Activated naive CD4-positive, alpha-beta T cell treated with anti-CD3 and anti-CD28 coated beads, Interleukin-2, amount 50 U/mL, for 16 hours (primary cell): Measurements from ENCODE around the gene PELI3.

ENCODE experiments used
- DNase-seq: peaks from one replicate; pipeline ENCODE4 v3.0.0-alpha.2; 2020

Gene PELI3

GRCh38 chr11:66475349-66476172 lies 8.9 kb downstream of the PELI3 start:
- no peak for DNase-seq

- no peak for DNase-seq
These were observed 9.6 kb downstream of the PELI3 start for GRCh38 chr11:66476173-66476840.

- DNase-seq: no peak
These were observed 10.1 kb downstream of the PELI3 start for GRCh38 chr11:66476841-66477251.

GRCh38 chr11:66477263-66478201 lies 10.8 kb downstream of the PELI3 start:
- no peak for DNase-seq

- DNase-seq: no peak
These were observed 12.2 kb downstream of the PELI3 start for GRCh38 chr11:66478729-66479393.

GRCh38 chr11:66479394-66480116 lies 12.8 kb downstream of the PELI3 start:
- no peak for DNase-seq

DNA sequence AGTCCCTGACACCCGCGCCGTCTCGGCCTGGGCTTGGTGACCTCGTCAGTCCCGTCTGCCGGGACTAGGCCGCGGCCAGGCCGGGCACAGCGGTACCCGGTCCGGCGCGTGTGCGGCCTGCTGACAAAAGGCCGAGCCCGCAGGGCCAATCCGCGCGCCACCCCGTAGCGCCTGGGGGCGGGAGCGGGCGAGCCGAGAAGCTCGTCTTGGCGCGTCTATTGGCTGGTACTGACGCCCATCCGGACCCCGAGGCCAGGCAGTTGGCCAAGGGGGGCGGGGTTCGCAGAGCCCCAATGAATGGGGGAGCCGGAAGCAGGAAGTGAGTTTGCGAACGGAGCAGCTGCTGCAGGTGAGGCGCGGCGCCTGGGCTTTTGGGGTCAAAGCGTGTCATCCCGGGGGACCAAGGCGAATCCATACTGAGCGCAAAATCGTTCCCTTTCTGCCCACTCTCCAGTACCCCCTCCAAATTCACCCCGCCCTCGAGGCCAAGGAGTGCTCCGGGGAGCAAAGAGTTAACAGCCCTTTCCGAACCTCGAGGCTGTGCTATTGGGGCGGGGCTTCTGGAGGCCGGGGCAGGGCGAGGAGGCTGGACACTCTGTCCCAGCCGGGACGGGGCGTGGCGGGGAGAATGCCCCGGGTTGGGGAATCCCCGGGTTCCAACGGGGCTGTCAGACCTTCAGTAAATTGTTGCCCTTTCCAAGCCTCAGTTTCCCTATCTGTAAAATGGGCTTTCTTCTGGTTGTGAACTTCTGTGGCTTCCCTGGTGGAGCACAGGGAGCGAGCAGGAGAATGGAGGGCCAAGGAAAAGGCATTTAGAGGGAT lies 13.6 kb downstream of the PELI3 start, which contains the start of gene DPP3:
DPP3 (plus strand) TSS at position 318 of the 822 bp plus-strand sequence. CDS start 1,767 bp downstream, outside the sequence.
- peak; percentile 97 for DNase-seq

- DNase-seq: no peak
These were observed 18.2 kb downstream of the PELI3 start for GRCh38 chr11:66484806-66485380.

DNA sequence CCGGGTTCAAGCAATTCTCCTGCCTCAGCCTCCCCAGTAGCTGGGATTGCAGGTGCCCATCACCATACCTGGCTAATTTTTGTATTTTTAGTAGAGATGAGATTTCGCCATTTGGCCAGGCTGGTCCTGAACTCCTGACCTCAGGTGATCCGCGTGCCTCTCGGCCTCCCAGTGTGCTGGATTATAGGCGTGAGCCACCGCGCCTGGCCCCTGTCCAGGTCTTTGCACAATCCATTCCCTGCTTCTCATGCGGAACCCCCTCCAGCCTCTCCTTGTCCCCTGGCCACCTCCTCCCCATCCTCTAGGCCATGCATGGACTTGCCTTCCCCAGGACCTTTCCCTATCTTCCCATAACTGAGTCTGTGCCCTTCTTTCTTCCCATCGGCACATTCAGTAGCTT lies 22.3 kb downstream of the PELI3 start:
- DNase-seq: no peak

- no peak for DNase-seq
These were observed 22.9 kb downstream of the PELI3 start for GRCh38 chr11:66489636-66490035.

DNA sequence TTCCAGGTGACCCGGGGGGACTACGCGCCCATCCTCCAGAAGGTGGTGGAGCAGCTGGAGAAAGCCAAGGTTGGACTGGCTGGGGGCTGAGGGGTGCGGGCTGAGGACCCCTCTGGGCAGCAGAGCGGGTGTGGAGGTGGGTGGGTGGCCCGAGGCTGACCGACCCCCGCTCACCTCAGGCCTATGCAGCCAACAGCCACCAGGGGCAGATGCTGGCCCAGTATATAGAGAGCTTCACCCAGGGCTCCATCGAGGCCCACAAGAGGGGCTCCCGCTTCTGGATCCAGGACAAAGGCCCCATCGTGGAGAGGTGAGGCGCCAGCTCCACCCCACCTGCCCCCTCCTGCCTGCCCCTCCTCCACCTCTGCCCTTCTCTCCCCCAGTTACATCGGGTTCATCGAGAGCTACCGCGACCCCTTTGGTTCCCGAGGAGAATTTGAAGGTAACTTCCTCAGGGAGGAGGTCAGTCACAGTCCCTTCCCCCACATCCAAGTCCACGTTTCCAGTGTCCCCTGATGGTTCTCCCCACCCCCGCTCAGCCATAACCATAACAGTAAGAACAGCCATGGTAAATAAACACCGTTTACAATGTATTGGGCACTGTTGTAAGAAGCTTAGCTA lies 24.7 kb downstream of the PELI3 start:
- DNase-seq: no peak

DNA sequence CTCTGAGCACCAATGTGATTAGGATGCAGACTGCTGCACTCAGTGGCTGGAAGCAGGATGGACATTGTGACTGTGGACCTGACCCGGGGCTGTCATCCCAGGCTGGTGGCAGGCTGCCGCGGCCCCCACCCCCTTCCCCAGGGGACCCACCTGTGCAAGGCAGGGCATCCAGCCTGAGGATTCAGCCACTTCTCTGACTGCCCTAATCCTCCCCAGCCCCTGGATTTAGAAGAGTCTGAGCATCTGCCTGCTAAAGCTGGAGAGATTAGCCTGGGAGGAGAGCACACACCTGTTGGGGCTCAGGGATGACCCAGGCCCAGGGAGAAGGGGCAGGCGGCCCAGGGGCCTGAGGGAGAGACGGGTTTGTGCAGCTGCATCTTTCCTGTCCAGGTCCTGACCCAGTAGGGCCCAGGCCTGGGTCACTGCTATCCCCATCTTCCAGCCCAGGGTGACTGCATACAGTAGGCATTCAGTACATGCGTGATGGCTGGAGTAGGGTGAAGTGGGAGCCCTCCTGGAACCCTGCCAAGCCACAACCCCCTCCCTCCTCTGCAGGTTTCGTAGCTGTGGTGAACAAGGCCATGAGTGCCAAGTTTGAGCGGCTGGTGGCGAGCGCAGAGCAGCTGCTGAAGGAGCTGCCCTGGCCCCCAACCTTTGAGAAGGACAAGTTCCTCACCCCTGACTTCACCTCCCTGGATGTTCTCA lies 25.6 kb downstream of the PELI3 start:
- DNase-seq: no peak

DNA sequence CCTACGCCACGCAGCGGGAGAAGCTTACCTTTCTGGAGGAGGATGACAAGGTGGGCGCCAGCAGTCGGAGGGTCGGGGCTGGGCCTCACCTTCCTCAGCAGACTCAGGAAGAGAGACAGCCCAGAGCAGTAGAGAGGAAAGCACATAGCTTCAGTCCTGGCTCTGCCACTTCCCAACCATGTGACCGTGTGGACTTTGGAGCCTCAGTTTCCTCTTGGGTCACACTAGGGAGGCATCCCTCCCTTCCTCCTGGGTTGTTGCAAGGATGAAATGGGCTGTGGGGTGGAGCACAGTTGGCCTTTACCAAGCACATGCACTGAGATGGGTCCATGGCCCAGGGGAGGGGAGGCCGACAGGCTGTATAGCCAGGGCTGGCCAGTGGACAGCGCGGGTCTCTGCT lies 26.4 kb downstream of the PELI3 start:
- no peak for DNase-seq

DNA sequence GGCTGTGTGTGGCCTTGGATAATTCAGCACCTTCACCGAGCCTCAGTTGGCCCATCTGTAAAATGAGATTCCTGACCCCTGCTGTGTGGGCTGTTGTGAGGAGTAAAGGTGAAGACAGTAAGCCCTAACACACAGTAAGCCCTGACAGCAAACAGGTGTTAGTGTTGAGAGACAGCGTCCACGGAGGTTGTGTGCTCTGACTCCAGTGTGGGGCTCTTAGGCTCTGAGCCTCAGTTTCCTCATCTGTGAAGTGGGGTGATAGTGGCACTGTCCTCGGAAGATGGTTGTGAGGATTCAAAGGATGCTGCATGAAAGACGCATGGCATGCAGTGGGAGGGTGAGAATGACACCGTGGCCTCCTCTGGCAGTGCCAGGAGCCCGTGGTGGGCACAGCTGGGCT lies 27.8 kb downstream of the PELI3 start:
- no peak for DNase-seq

- no peak for DNase-seq
These were observed 28.2 kb downstream of the PELI3 start for GRCh38 chr11:66494935-66495334.

DNA sequence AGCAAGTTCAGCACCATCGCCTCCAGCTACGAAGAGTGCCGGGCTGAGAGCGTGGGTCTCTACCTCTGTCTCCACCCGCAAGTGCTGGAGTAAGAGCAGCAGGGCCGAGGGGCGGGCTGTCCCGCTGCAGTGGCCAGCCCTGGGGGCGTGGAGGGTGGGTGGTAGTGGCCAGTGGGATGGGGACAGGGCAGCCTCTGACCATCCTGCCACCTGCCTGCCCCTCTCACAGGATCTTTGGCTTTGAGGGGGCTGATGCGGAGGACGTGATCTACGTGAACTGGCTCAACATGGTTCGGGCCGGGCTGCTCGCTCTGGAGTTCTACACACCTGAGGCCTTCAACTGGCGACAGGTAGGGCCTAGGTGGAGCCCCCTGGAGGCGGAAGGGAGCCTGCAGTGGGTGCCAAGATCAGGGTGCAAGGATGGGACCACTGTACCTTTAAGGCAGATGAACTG lies 28.7 kb downstream of the PELI3 start:
- DNase-seq: no peak

GRCh38 chr11:66497206-66497605 lies 30.5 kb downstream of the PELI3 start:
- no peak for DNase-seq

- DNase-seq: no peak
These were observed 31.8 kb downstream of the PELI3 start for GRCh38 chr11:66498506-66498905.

DNA sequence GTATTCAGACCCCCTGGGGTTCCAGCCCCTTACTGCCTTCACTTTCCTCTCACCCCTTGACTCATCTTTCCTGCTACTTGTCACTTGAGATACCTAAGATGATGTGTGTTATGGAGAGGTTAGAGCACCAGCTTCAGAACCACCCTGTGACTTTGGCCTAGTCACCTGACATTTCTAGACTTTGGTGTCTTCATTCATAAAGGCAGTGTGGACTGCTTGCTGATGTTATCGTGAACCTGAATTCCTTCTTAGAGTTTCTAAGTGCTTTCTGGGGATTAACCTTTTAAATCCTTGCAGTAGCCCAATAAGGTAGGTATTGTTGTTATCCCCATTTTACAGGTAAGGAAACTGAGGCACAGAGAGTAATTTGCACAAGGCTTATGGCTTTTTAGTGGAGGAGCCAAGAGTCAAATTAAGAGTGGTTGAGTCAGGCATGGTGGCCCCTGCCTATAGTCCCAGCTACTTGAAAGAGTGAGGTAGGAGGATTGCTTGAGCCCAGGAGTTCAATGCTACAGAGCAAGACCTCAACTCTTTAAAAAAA lies 38.6 kb downstream of the PELI3 start:
- DNase-seq: no peak
